Gastroesophageal sphincter (tissue), 3 donors: Measurements from ENCODE around the gene ZSCAN12.

Source experiments
- CTCF ChIP-seq, 4 experiments: fragments of 200-600 bp in 2 of 4; fragments of 450-650 bp in 2 of 4; sonication (generic) in 1 of 4; IDR thresholded peaks; one replicate each; pipeline ENCODE4 v1.5.1; 2017 to 2019; ENCODE audit warnings: antibody characterized with exemption in 4 of 4, mild to moderate bottlenecking in 2 of 4, moderate library complexity in 2 of 4
- EP300 ChIP-seq: sonication (generic); formaldehyde crosslinking; IDR thresholded peaks from one replicate; pipeline ENCODE4 v1.6.1; 2017; ENCODE audit warnings: antibody characterized with exemption, mild to moderate bottlenecking
- POLR2A ChIP-seq, 2 donors: fragments of 450-650 bp; IDR thresholded peaks; one replicate each; pipeline ENCODE4 v1.6.1; 2017; ENCODE audit warnings: antibody characterized with exemption in 2 of 2, mild to moderate bottlenecking in 2 of 2, moderate library complexity in 1 of 2

GRCh38 chr6:28370440-28370839 is 29.1 kb downstream of the ZSCAN12 start:
- TF ChIP-seq POLR2A (IDR thresholded peaks at IDR 0.05) (no peak), CTCF (IDR thresholded peaks at IDR 0.05) (no peak), EP300 (no peak)
